AG04450 (cell line): ENCODE measurements around the gene COX19. TPM values are rescaled to one million over a fixed set of nuclear protein-coding genes. Genes with fewer than 3 reads are reported as not detected.
"Not testable (repeated sequence)": the region's sequence is repeated elsewhere in the genome, so short reads cannot be mapped to it uniquely, and the experiment has no call there.

Experiments used
- CTCF ChIA-PET: fragments of 300-600, 350-600 bp; formaldehyde crosslinking; extraction: SDS; loops from one replicate; lab custom pipeline; 2022; ENCODE audit warnings: antibody characterized with exemption, inconsistent platforms; lab: Charles Lee
- POLR2A ChIA-PET: fragments of 350-600 bp; formaldehyde crosslinking; extraction: SDS; loops from one replicate; lab custom pipeline; 2021; ENCODE audit warnings: antibody characterized with exemption, inconsistent platforms; lab: Yijun Ruan, JAX
- DNase-seq: peaks from one replicate; pipeline ENCODE4 v3.0.0-alpha.2; 2011; ENCODE audit warnings: low read depth, low spot score
- H3K27ac ChIP-seq: one replicate; pipeline ENCODE4 v1.5.1; 2012; ENCODE audit warnings: low read depth, low read length, control low read depth
- H3K27me3 ChIP-seq: one replicate; pipeline ENCODE4 v1.6.0; 2012; ENCODE audit warnings: low read length; ENCODE audit not compliant: control insufficient read depth, insufficient read depth
- H3K4me3 ChIP-seq: 2 replicates; pipeline ENCODE4 v1.5.1; 2011; ENCODE audit warnings: mild to moderate bottlenecking, low read depth, low read length, control low read depth
- H3K9me3 ChIP-seq: 2 replicates; pipeline ENCODE4 v1.5.1; 2012; ENCODE audit warnings: low read length; ENCODE audit not compliant: control insufficient read depth, insufficient read depth
- polyA plus RNA-seq: library from polyadenylated mRNA; depleted of rRNA; stranded (reverse); fragments of >200 nt; gene quantifications from 2 replicates; pipeline ENCODE4 v1.2.3, GENCODE V29; 2011
- TF ChIP-seq, protein P1 (sequence below): IDR thresholded peaks from 2 replicates; pipeline ENCODE4 v1.5.1; 2011; ENCODE audit warnings: low read depth, low read length, control low read depth, inconsistent platforms

Gene COX19
- polyA plus RNA-seq, 1 experiment = 6.8 TPM

DNA sequence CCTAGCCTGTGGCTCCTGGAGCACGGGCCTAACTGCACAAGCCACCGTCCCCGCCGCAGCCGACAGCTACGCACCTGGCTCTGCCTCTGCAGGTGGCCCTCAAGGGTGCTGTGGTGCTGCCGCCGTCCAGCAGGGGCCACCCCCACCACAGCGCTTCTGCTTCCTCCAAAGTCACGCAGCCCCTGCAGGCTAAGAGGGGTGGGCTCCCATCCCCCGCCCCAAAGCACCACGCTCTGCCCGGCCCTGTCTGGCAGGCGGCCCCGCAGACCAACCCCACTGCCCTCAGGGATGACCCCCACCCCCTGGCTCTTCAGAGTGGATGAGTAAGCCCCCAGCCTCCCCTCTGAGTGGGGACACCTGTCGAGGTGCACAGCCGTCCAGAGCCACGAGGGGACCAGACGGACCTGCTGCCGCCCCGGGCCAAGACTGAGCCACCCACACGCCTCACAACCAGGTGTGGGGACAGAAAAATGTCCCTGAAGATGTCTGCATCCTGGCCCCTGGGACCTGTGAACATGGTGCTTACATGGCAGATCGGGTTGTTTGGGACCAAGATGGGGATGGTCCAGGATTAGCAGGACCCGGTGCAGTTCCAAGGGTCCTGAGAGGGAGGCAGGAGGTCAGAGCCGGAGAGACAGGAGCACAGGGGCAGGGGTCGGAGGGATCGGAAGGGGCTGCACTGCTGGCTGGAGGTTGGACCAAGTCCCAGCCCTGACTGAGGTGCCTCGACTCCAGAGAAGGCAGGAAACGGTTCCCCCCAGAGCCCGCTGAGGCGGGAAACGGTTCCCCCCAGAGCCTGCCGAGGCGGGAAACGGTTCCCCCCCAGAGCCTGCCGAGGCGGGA, 11.9 kb downstream of the COX19 start:
- Histone ChIP-seq H3K27ac (no peak overlapping the region), H3K27me3 (peaks cover 11% of the 10 kb centered on the region), H3K4me3 (no peak overlapping the region), H3K9me3 (peaks cover 8% of the 10 kb centered on the region; the same call in 1 of the 2 replicates)
- TF ChIP-seq, protein P1, sequence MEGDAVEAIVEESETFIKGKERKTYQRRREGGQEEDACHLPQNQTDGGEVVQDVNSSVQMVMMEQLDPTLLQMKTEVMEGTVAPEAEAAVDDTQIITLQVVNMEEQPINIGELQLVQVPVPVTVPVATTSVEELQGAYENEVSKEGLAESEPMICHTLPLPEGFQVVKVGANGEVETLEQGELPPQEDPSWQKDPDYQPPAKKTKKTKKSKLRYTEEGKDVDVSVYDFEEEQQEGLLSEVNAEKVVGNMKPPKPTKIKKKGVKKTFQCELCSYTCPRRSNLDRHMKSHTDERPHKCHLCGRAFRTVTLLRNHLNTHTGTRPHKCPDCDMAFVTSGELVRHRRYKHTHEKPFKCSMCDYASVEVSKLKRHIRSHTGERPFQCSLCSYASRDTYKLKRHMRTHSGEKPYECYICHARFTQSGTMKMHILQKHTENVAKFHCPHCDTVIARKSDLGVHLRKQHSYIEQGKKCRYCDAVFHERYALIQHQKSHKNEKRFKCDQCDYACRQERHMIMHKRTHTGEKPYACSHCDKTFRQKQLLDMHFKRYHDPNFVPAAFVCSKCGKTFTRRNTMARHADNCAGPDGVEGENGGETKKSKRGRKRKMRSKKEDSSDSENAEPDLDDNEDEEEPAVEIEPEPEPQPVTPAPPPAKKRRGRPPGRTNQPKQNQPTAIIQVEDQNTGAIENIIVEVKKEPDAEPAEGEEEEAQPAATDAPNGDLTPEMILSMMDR = no peak
- no peak for DNase-seq
- CTCF ChIA-PET = no interaction called here
- POLR2A ChIA-PET = no interaction called here

DNA sequence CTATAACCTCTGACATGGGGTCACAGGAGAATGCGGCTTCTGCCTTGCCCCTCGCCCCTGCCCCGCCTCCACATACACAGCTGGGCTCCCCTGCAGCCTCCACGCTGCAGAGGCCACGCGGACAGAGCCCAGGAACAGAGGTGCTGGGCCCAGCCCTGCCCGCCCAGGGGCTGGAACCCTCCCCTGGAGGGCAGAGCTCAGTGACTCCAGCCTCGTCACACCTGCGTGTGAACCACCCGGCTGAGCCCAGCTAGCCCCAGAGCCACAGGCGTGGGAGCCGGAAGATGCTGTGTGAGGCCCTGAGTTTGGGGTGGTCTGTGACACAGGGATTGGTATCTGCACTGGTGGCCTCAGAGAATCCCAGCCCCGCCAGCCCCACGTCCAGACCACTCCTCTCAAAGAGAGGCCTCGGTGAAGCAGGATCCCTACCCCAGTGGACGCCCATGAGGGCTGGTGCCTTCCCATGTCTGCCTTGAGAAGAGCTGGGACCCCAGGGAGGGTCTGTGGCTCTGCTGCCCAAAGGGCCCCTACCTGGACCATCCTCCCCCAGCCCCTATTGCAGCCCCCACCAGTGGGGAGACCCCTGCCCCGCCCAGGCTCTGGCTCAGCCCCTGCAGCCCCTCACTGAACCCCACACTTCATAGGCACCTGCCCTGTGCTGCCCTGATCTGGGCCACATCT, 12.8 kb downstream of the COX19 start:
- ChIA-PET CTCF (no interaction called here), POLR2A (no interaction called here)
- no peak for DNase-seq
- TF ChIP-seq, protein P1 = no peak
- peaks cover 18% of the 10 kb centered on the region for H3K27me3 ChIP-seq
- H3K27ac ChIP-seq = no peak overlapping the region
- peaks cover 8% of the 10 kb centered on the region; the same call in 1 of the 2 replicates for H3K9me3 ChIP-seq
- H3K4me3 ChIP-seq = no peak overlapping the region

DNA sequence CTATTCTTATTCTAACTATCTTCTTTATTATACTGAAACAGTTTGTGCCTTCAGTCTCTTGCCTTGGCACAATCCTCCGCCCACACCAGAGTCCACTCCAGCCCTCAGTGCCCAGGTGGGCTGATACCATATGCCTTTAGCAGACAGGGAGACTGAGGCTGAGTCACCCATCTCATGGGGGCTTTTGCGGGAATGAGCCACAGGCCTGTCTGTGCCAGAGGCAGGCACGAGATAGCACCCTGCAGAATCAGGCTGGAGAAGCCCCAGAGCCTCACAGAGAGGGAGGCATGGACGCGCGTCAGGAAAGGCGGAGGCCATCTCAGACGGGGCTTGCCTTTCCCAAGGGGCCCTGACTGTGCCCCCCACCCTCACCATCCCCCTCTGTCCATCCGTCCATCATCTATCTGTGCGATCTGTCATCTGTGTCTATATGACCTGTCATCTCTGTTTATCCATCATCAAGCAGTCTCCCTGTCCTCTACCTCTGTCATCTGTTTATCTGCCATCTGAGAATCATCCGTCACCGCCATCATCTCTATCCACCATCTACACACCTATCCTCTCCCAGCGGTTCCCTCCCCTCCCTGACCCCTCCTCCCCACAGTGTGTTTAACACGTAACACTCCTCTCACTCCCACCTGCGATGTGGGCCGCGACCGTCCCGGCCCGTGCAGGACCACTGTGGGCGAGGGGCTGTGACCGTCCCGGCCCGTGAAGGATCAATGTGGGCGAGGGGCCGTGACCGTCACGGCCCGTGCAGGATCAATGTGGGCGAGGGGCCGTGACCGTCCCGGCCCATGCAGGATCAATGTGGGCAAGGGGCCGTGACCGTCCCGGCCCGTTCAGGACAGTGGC, 13.6 kb downstream of the COX19 start:
- H3K4me3 ChIP-seq = no peak overlapping the region
- DNase-seq = no peak
- peaks cover 8% of the 10 kb centered on the region; the same call in 1 of the 2 replicates for H3K9me3 ChIP-seq
- no peak overlapping the region for H3K27ac ChIP-seq
- ChIA-PET CTCF (interaction anchor here (0.6 kb wide), 1 partner anchor 207 kb away, joined by 3 read pairs; no protein-coding TSS in a partner anchor), POLR2A (no interaction called here)
- peaks cover 24% of the 10 kb centered on the region for H3K27me3 ChIP-seq
- TF ChIP-seq, protein P1 = no peak

DNA sequence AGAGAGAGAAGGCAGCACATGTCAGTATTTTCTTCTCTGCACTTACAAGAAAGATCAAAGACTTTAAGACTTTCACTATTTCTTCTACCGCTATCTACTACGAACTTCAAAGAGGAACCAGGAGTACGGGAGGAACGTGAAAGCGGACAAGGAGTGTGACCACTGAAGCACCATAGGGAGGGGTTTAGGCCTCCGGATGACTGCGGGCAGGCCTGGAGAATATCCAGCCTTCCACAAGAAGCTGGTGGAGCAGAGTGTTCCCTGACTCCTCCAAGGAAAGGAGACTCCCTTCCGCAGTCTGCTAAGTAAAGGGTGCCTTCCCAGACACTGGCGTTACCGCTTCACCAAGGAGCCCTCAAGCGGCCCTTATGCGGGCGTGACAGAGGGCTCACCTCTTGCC, 14.4 kb downstream of the COX19 start:
- CTCF ChIA-PET, POLR2A ChIA-PET, H3K27ac ChIP-seq, H3K9me3 ChIP-seq, H3K4me3 ChIP-seq, DNase-seq: not testable (repeated sequence)
- H3K27me3 ChIP-seq = peaks cover 26% of the 10 kb centered on the region

DNA sequence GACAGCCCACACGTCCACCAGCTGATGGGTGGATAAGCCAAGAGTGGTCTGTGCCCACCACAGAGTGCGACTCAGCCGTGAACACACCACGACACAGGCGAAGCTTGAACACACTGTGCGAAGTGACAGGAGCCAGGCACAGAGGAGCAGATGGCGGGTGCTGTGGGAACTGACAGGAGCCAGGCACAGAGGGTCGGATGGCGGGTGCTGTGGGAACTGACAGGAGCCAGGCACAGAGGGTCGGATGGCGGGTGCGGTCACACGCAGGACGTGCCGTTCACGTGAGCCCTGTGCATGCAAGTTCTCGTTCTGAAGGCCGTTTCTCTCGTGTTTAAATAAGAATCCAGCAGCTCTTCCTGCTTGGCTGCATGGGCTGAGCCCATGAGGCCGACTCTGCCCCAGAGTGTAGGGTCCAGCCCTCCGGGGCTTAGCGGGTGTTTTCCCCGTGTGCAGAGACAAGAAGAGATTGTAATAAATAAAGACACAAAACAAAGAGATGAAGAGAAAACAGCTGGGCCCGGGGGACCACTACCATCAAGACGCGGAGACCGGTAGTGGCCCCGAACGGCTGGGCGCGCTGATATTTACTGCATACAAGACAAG, 15.0 kb downstream of the COX19 start:
- ChIA-PET CTCF (no interaction called here), POLR2A (interaction anchor here (0.9 kb wide), 1 partner anchor 15 kb away, joined by 3 read pairs; the partner anchor contains the start of gene COX19)
- Histone ChIP-seq H3K27me3 (peaks cover 27% of the 10 kb centered on the region), H3K27ac (no peak overlapping the region), H3K9me3 (peaks cover 8% of the 10 kb centered on the region; the same call in 1 of the 2 replicates), H3K4me3 (no peak overlapping the region)
- no peak for DNase-seq
- TF ChIP-seq, protein P1 = no peak

DNA sequence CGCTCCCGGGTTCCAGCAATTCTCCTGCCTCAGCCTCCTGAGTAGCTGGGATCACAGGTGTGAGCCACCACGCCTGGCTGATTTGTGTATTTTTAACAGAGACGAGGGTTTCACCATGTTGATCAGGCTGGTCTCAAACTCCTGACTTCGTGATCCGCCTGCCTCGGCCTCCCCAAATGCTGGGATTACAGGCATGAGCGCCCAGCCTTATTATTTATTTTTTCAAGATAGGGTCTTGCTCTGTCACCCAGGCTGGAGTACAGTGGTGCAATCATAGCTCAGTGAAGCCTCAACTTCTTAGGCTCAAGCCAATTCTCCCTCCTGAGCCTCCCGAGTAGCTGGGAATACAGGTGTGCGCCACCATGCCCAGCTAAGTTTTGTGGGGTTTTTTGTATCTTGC, 15.6 kb downstream of the COX19 start:
- not testable (repeated sequence) for H3K4me3 ChIP-seq, DNase-seq, H3K9me3 ChIP-seq, H3K27ac ChIP-seq
- ChIA-PET CTCF (interaction anchor here (0.6 kb wide), 1 partner anchor 10 kb away, joined by 7 read pairs; no protein-coding TSS in a partner anchor), POLR2A (interaction anchor here (0.9 kb wide), 1 partner anchor 15 kb away, joined by 3 read pairs; the partner anchor contains the start of gene COX19)
- H3K27me3 ChIP-seq = peaks cover 33% of the 10 kb centered on the region
